ENCODE measurements around the gene IRF9. TPM values are rescaled to one million over a fixed set of nuclear protein-coding genes. Genes with fewer than 3 reads are reported as not detected.
"Not testable (repeated sequence)": the region's sequence is repeated elsewhere in the genome, so short reads cannot be mapped to it uniquely, and the experiment has no call there.

The IRF9 gene
- total RNA-seq, 3 donors from 2014 or later = 110 to 152 (median 121) TPM

DNA sequence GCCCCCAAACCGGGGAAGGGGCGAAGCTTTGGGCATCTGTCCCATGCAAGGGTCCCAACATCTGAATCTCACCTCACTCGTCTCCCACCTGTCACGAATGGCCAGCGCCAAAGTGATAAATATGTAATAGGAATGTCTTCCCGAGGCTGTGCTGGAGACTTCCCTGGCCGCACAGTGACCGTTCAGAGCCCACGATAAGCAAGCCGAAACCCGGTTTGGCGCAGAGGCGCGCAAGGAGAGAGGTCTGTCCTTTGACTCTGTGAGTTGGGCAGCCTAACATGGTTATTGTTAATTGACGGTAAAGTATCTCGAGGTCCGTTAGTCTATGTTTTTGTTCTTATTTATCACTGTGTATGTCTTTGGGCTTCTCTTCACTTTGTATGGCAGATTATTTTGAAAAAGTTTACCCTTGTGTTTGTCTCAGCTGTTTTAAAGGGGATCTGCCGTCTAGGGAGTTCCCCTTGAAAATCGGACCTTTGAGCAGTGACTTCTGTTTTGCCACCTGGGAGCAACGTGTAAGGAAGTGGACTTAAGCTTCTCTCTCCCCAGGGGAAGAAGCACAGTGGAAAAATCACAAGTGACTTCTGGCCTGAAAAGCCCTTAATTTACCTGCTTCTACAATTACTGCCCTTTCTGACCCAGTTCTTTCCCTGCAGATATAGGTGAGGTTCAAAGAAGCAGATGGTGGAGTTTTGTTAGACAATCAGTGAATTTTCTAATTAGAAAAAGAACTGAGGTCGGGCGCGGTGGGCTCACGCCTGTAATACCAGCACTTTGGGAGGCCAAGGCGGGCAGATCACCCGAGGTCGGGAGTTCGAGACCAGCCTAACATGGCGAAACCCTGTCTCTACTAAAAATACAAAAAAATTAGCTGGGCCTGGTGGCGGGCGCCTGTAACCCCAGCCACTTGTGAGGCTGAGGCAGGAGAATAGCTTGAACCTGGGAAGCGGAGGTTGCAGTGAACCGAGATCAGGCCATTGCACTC lies 35.3 kb downstream of the IRF9 start:
- ATAC-seq (peak; percentile 6 to 9), DNase-seq (no peak)
- H3K4me3 Mint-ChIP-seq = peak overlapping the region; percentile 97
- H3K4me1 Mint-ChIP-seq (ENCODE audit: low read depth) = peaks cover 45% of the 10 kb centered on the region
- peaks cover 26% of the 10 kb centered on the region for H3K36me3 Mint-ChIP-seq (ENCODE audit: insufficient read depth)
- no peaks in the 10 kb centered on the region for H3K27me3 Mint-ChIP-seq (ENCODE audit: low read depth)
- H3K9me3 Mint-ChIP-seq = no peaks in the 10 kb centered on the region

GRCh38 chr14:24197056-24197450 lies 36.0 kb downstream of the IRF9 start:
- Mint-ChIP-seq H3K36me3 (ENCODE audit: insufficient read depth) (peaks cover 28% of the 10 kb centered on the region), H3K9me3 (no peaks in the 10 kb centered on the region), H3K4me1 (ENCODE audit: low read depth) (peaks cover 43% of the 10 kb centered on the region), H3K4me3 (peak overlapping the region; percentile 97), H3K27me3 (ENCODE audit: low read depth) (no peaks in the 10 kb centered on the region)
- no peak for ATAC-seq
- DNase-seq = no peak

DNA sequence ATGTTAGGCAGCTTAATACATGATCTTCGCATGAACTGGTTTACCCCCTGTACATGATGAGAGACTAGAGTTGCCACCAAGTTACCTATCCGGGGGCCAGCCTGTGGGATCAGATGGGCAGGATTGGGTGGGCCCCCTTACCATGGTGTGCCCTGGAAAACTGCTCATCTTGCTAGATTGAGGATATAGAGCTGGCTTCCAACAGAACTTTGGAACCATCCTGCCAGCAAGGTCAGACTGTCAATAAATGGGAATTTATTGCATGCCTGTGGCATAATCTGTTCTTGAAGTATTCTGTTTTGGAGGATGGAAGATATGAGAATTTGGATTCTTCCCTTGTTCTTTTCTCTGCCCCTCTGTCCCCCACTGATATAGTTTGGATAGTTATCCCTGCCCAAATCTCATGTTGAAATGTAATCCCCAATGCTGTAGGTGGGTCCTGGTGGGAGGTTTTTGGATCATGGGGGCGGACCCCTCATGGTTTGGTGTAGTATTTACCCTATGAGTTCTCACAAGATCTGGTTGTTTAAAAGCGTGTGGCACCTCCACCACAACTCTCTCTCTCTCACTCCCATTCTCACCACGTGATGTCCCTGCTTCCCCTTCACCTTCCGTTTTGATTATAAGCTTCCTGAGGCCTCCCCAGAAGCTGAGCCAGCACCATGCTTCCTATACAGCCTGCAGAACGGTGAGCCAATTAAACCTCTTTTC lies 37.9 kb downstream of the IRF9 start:
- Mint-ChIP-seq H3K9me3 (no peaks in the 10 kb centered on the region), H3K4me3 (peak overlapping the region; percentile 2), H3K4me1 (ENCODE audit: low read depth) (peaks cover 36% of the 10 kb centered on the region), H3K36me3 (ENCODE audit: insufficient read depth) (peaks cover 28% of the 10 kb centered on the region), H3K27me3 (ENCODE audit: low read depth) (no peaks in the 10 kb centered on the region)
- ATAC-seq = no peak
- DNase-seq = no peak

DNA sequence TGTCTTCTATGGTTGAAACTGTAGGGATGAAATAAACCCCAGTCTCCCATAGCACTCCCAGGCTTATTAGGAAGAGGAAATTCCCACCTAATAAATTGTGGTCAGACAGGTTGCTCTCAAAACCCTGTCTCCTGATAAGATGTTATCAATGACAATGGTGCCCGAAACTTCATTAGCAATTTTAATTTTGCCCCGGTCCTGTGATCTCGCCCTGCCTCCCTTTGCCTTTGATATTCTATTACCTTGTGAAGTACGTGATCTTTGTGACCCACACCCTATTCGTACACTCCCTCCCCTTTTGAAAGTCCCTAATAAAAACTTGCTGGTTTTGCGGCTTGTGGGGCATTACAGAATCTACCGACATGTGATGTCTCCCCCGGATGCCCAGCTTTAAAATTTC lies 41.5 kb downstream of the IRF9 start:
- ATAC-seq = not testable (repeated sequence)

GRCh38 chr14:24203249-24203886 lies 42.3 kb downstream of the IRF9 start:
- H3K4me3 Mint-ChIP-seq; ATAC-seq; H3K27me3 Mint-ChIP-seq (ENCODE audit: low read depth); H3K9me3 Mint-ChIP-seq; DNase-seq: not testable (repeated sequence)
- Mint-ChIP-seq H3K4me1 (ENCODE audit: low read depth) (peaks cover 33% of the 10 kb centered on the region), H3K36me3 (ENCODE audit: insufficient read depth) (peaks cover 55% of the 10 kb centered on the region)

More for the DNA sequence above, 41.5 kb downstream of the IRF9 start:
- not testable (repeated sequence) for H3K27me3 Mint-ChIP-seq (ENCODE audit: low read depth); H3K9me3 Mint-ChIP-seq; DNase-seq; H3K4me3 Mint-ChIP-seq
- peaks cover 51% of the 10 kb centered on the region for H3K36me3 Mint-ChIP-seq (ENCODE audit: insufficient read depth)
- peaks cover 33% of the 10 kb centered on the region for H3K4me1 Mint-ChIP-seq (ENCODE audit: low read depth)

GRCh38 chr14:24204163-24205146 lies 43.4 kb downstream of the IRF9 start:
- Mint-ChIP-seq H3K4me3 (no peak overlapping the region), H3K36me3 (ENCODE audit: insufficient read depth) (peaks cover 51% of the 10 kb centered on the region), H3K27me3 (ENCODE audit: low read depth) (no peaks in the 10 kb centered on the region), H3K9me3 (no peaks in the 10 kb centered on the region), H3K4me1 (ENCODE audit: low read depth) (peaks cover 26% of the 10 kb centered on the region)
- no peak for ATAC-seq
- no peak for DNase-seq

GRCh38 chr14:24206260-24207103 lies 45.4 kb downstream of the IRF9 start:
- H3K36me3 Mint-ChIP-seq (ENCODE audit: insufficient read depth) = peaks cover 60% of the 10 kb centered on the region
- H3K4me3 Mint-ChIP-seq = no peak overlapping the region
- no peak for DNase-seq
- H3K9me3 Mint-ChIP-seq = no peaks in the 10 kb centered on the region
- ATAC-seq = no peak
- H3K4me1 Mint-ChIP-seq (ENCODE audit: low read depth) = peaks cover 34% of the 10 kb centered on the region
- no peaks in the 10 kb centered on the region for H3K27me3 Mint-ChIP-seq (ENCODE audit: low read depth)

- H3K4me1 Mint-ChIP-seq (ENCODE audit: low read depth) = peaks cover 39% of the 10 kb centered on the region
- ATAC-seq (no peak), DNase-seq (no peak)
- peaks cover 56% of the 10 kb centered on the region for H3K36me3 Mint-ChIP-seq (ENCODE audit: insufficient read depth)
- H3K9me3 Mint-ChIP-seq = no peaks in the 10 kb centered on the region
- no peaks in the 10 kb centered on the region for H3K27me3 Mint-ChIP-seq (ENCODE audit: low read depth)
- H3K4me3 Mint-ChIP-seq = no peak overlapping the region
These were observed 46.1 kb downstream of the IRF9 start for GRCh38 chr14:24207104-24207551.

GRCh38 chr14:24207625-24208024 lies 46.6 kb downstream of the IRF9 start:
- DNase-seq (no peak), ATAC-seq (no peak)
- no peak overlapping the region for H3K4me3 Mint-ChIP-seq
- H3K36me3 Mint-ChIP-seq (ENCODE audit: insufficient read depth) = peaks cover 53% of the 10 kb centered on the region
- H3K4me1 Mint-ChIP-seq (ENCODE audit: low read depth) = peaks cover 42% of the 10 kb centered on the region
- no peaks in the 10 kb centered on the region for H3K9me3 Mint-ChIP-seq
- H3K27me3 Mint-ChIP-seq (ENCODE audit: low read depth) = no peaks in the 10 kb centered on the region

DNA sequence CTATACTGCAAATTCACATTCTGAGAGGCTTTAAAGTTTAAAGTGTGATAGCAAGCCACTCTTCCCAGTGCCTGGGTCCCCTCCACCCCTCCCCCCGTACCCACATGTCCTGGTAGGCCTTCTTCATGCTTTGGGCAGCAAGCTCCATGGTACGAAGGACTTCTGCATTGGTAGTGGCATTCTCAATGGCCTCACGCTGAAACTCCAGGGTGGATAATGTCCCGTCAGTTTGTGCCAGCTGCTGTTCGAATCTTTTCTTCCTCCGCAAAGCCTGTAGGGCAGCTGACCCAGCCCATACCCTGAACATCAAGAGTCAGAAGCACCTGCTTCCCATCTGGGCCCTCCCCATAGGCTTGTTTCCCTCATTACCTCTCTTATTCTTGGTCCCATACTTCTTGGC lies 50.2 kb downstream of the IRF9 start:
- H3K4me3 Mint-ChIP-seq = peak overlapping the region; percentile 90
- DNase-seq = no peak
- no peak for ATAC-seq
- no peaks in the 10 kb centered on the region for H3K27me3 Mint-ChIP-seq (ENCODE audit: low read depth)
- H3K9me3 Mint-ChIP-seq = no peaks in the 10 kb centered on the region
- H3K36me3 Mint-ChIP-seq (ENCODE audit: insufficient read depth) = peaks cover 39% of the 10 kb centered on the region
- H3K4me1 Mint-ChIP-seq (ENCODE audit: low read depth) = peaks cover 63% of the 10 kb centered on the region

DNA sequence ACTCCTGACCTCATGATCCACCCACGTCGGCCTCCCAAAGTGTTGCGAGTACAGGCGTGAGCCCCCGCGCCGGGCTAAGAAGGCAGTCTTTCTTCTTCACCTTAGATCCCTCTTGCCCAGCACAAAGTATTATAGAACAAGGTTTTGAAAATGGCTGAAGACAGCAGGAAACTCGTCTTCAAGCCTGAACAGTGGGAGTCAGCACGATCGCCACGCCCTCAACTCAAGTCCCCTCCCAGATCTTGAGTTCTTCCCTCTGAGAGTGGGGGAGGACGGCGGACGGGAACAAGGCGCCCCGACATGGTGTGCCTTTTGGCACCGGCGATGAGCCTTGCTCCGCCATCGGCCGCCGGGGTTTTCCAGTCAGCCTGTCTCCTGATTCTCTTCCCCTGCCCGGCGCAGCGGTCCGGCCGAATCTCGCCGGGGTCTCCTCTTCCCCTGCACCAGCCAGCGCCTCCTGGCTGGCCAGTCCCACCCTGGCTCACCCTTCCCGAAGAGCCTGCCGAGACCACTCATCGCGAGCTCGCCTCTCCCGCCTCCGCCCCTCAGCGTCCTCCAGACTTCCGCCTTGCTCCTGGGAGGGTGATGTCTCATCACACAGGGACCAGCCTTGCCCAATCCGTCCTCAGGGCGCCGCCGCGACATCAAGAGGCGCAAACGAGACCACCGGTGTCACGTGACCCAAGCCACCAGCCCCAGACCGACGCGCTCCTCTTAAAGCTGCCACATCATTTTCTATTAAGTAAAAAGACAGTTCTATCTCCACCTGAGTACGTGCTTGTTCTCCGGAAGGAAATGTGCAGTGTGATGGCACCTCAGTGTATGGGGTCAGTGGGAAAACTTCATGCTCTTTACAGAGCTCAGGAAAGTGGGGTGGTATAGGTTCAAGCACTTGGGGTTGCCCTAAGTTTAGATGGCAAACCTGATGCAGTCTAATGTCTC lies 52.1 kb downstream of the IRF9 start, which contains the start of gene CHMP4A:
CHMP4A (minus strand) TSS at position 565 of the 942 bp plus-strand sequence; CDS start at position 516, 49 bp downstream.
- H3K4me3 Mint-ChIP-seq = peak within 1 kb of the TSS; percentile 90

More for the DNA sequence above, 52.1 kb downstream of the IRF9 start, which contains the start of gene CHMP4A:
- no peaks in the 10 kb centered on the region for H3K27me3 Mint-ChIP-seq (ENCODE audit: low read depth)
- no peaks in the 10 kb centered on the region for H3K9me3 Mint-ChIP-seq
- ATAC-seq = peak; percentile 84 to 86
- peak; percentile 92 for DNase-seq
- peaks cover 27% of the 10 kb centered on the region for H3K36me3 Mint-ChIP-seq (ENCODE audit: insufficient read depth)
- peaks cover 55% of the 10 kb centered on the region for H3K4me1 Mint-ChIP-seq (ENCODE audit: low read depth)

Measured in activated T-cell treated with anti-CD3 and anti-CD28 coated beads, Interleukin-2, amount 50 U/mL, for 4 hours (primary cell).